GM19468 (cell line): ENCODE results near the gene PTOV1.

Source experiments
- ATAC-seq: cut with Tn5 transposase; IDR thresholded peaks from one replicate; pipeline ENCODE4 v1.9.1; 2021; ENCODE audit warnings: mild to moderate bottlenecking, moderate library complexity, moderate number of reproducible peaks; ENCODE audit not compliant: unreplicated experiment; ENCODE audit errors: extremely low read depth

PTOV1 gene

GRCh38 chr19:49857061-49857837, 6.3 kb downstream of the PTOV1 start:
- no peak for ATAC-seq

- no peak for ATAC-seq
These were observed 6.8 kb downstream of the PTOV1 start for GRCh38 chr19:49857838-49858087.

DNA sequence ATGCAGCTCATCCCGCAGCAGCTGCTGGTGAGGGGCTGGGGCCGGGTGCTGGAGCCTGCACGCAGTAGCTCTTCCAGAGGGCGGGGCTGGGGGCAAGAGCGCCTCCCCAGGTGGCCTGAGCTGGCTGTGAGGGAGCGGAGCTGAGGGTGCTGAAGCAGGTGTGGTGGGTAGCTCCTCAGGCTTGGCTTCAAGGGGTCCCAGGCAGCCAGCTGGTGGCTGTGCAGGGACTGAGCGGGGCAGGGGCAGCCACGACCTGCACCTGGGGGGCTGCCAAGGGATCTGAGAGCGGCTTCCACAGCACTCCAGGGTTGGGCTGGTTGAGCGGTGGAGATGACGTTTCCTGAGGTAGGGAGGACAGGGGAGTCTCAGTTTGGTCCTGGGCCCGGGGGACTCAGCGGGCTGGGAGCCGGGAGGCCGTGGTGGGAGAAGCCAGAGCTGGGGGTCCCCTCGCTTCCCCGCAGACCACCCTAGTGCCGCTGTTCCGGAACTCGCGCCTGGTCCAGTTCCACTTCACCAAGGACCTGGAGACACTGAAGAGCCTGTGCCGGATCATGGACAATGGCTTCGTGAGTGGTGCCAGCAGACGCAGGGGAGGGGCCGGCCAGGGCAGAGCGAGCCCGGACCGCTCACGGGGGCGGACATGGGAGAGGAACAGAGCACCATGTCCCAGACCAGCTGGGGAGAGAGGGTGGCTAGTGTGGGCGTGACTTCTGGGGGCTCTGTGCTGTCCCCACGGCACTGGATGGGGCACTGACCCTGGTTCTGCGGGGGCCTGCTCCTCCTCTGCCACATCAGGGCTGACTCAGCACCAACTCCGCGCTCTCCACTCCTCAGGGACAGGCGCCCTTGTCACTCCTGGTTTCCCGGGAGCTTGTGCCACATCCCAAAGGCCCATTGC, 7.4 kb downstream of the PTOV1 start:
- ATAC-seq = no peak

GRCh38 chr19:49859682-49860335, 8.8 kb downstream of the PTOV1 start:
- ATAC-seq = no peak

DNA sequence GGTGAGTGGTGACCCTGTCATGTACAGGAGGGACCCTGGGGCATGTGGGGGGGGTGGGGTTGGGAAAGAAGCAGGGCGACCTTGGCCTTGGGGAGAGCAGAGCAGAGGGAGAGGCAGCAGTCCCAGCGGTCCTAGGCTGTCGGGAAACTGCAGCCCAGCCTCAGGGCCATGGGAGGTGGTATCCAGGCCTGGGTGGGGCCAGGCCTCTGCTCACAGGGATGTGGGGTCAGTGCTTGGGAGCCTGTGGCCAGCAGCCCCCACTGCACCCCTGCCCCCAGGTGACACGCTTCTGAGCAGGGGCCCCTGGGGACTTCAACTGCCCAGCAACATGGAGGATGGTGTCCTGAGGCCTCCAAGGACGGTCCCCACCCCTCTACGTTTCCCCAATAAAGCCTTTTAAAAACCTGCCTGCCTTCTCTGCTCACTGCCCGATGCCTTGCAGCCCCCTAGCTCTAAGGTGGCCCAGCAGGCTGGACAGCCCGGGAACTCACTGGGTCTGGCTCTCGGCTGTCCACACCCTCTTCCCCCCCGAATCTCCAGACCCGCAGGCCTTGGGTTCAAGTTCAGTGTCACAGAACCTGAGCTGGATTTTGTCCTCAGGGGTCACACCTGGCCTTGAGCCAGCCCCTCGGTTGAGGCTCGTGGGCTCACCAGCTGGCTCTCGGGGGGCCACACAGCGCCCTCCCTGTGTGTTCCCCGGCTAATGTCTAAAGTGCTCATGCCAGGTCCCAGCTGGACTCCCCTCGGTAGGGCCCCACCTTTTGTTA, 9.6 kb downstream of the PTOV1 start:
- ATAC-seq = no peak

- ATAC-seq = no peak
These were observed 10.1 kb downstream of the PTOV1 start for GRCh38 chr19:49861107-49861506.

GRCh38 chr19:49861541-49862378, 10.8 kb downstream of the PTOV1 start:
- no peak for ATAC-seq

GRCh38 chr19:49862391-49863253, 11.7 kb downstream of the PTOV1 start:
- ATAC-seq = no peak

GRCh38 chr19:49863254-49863934, 12.4 kb downstream of the PTOV1 start:
- ATAC-seq = no peak

DNA sequence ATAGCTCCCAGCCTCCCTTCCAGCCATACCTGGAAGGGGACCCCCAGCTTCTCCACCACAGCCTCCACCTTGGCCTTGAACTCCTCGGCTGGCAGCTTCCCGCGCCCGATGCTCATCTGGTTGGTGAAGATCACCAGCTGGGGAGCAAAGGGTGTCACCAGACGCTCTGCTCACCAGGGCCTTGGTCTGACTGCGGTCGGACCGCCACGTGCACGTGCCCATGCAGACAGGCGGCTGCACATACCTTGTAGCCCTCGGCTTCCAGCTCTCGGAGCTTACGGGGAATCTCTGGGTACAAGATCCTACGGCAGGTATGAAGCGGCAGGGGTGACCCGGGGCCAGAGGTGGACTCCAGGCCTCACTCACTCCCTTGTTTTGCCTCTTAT, 13.0 kb downstream of the PTOV1 start:
- ATAC-seq = no peak

DNA sequence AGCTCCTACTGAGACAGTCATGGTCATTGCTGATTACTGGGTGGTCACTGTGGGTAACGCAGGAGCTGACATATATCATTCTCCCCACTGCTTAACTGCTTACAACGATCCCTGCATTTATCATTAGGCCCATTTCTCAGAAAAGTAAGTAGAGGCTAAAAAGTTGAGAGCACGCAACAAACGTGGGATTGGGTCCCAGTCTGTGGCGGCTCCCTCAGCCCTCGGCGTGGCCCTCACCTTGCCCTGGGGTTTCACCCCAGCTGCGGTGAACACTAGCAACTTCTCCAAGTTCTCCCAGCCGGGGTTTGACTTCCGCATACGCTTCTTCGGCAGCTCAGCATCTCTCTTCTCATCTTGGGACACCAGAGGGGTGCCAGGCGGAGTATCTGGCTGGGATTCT, 13.9 kb downstream of the PTOV1 start:
- ATAC-seq = no peak

DNA sequence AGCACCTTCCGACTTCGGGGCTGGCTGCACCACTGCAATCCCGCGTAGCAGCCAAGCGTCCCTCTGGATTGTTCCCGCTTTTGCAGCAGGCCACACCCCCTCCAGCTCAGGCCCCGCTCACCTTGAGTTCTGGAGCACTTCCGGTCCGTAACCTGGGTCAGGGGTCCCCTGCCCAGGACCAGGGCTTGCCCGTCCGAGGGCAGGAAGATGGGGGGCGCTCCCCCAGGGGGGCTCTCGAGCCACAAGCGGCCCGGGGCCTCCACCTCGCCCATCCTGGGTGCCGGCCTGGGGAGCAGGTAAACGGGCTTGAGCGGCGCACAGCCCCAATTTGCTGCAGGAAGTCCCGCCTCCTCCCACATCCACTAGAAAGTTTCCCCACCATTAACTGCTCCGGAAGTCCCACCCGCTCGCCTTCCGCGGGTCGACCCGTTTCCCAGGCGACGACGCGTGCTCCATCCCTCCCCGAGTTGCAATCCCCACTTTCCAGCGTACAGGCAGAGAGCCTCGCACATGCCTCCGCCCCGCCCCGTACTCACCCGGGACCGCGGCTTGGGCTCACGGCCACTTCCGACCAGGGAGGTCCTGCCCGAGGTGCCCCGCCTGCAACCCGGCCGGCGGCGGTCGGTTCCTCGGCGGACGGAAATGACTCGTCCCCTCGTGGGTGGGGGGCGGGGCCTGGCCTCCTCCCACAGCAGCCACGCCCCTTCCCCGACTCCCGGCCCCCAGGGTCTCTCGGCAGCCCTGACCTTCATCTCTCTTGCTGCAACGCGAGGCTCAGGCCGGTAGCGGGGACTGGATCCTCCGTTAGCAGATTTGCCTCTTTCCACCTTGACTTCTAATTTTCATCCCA, 16.2 kb downstream of the PTOV1 start, which contains the start of gene PNKP:
PNKP (minus strand) TSS at position 644 of the 850 bp plus-strand sequence; CDS start at position 272, 372 bp downstream.
- ATAC-seq = peak; percentile 10

GRCh38 chr19:49869009-49869483, 18.1 kb downstream of the PTOV1 start:
- ATAC-seq = no peak

- peak; percentile 60 for ATAC-seq
These were observed 18.7 kb downstream of the PTOV1 start for GRCh38 chr19:49869484-49870308.

GRCh38 chr19:49870309-49870901, 19.4 kb downstream of the PTOV1 start:
- no peak for ATAC-seq
